GM21786 (cell line): Measurements from ENCODE around the gene DDX31.

Source experiments
- ATAC-seq: cut with Tn5 transposase; IDR thresholded peaks from one replicate; pipeline ENCODE4 v1.9.1; 2021; ENCODE audit not compliant: unreplicated experiment

DDX31 gene

DNA sequence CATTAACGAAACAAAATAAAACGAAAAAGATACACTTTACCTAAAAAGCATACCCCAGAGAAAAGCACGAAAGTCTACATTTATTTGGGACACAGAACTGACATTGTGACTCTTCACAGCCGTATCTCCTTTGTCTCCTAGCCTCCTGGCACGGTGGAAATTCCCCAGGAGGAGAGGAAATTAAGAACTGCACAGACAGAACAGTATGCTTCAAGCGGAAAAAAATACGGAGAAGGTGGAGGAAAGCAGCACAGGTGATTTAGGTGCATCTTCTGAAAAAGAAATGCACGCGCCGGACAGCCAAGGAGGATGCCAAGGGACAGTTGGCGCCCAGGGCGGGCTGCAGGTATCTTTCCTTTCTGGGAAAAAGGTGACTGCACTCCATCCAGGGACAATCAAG lies 32.0 kb downstream of the DDX31 start:
- ATAC-seq: no peak

DNA sequence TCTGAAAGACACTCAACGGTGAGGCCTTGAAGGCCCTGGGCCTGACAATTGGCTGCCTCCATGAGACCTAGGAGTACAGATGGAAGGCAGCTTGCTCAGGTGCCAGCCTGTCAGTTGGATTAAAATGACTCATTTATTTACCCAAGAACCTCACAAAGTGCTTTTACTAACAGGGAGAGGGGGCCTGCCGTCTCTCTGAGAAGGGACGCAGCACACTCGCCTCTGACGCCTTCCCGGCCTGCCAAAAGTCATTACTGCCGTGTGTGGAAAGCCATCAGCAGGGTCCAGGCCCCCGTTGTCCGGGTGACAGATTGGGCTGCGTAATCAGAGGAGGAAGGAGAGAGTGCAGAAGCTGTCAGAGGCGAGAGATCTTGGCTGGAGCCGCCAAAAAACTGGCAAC lies 32.4 kb downstream of the DDX31 start:
- no peak for ATAC-seq

DNA sequence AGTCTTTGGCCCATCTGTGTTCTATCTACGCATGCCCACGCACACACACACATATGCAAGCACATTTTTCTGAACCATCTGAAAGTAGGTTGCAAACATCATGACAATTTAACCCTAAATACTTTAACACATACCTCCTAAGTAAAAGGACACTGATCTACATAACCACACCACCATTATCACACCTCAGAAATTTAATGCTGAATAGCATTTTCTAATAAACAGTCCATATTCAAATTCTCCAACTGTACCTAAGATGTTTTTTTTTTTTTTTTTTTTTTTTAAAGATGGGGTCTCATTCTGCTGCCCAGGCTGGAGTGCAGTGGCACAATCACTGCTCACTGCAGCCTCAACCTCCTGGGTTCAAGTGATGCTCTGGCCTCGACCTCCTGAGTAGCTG lies 35.5 kb downstream of the DDX31 start:
- ATAC-seq: no peak

DNA sequence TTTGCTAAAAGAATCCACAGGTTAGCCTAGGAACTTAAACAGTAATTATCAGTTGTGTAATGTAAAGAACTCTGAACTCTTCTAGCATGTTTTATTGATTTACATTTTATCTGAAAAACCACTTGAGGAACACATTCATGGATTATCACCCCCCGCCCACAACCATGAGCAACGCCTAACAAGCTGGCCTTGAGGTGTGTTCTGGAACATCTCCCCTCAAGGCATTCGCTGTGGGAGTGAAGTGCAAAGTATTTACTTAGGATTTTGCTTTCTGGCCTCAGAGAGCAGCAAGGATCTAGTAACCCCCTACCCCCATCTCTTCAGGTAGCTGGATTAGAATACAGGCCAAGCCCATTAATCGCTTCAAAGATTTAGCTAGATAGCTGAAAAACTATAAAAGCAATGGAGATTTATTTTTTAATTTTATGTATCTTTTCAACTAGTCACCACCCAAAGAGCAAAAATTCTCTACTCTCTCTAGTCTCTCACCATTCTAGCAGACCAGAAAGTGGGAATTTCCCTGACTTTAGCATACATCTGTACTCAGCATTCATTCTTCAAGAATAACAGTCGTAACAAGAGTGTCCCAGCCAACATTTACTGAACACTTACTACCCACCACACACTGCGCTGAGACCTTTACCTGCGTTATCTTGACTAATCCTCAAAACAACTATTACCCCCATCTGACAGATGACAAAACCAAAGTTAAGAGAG lies 37.2 kb downstream of the DDX31 start:
- ATAC-seq: no peak

DNA sequence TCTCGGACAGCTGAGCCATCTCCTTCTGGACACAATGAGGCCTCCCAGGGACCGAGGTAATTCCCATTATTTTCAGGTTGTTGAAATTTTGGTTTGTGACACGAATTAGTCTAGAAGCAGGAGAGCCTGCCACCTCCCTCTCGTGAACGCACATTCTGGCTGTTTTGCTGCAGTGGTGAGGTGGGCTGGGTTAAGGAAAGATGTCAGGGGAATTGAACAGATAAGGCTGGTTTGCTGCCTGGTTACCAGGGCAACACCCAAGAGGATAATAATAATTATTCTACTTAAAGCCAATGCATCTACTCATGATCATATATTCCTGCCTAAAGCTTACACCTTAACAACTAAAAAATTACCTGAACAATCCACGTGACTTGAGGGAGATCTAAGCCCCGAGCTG lies 38.1 kb downstream of the DDX31 start:
- no peak for ATAC-seq

DNA sequence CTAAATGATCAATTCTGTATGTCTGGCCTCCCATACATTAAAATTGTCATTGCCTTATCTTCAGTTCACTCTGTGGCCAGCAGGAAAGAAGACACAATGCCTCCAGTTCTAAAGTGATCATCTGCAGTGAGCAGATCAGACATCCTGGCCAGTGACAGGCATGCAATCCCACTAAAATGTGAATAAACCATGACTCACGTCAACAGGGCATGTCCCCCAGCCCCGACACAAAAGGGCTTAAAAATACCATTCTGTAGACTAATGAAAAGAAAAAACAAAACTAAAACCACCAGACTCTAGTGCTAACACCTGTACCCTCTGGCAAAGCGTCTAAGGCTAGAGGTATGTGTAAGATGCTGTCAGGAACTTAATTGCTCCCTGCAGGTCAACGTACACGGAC lies 38.5 kb downstream of the DDX31 start:
- ATAC-seq: no peak

DNA sequence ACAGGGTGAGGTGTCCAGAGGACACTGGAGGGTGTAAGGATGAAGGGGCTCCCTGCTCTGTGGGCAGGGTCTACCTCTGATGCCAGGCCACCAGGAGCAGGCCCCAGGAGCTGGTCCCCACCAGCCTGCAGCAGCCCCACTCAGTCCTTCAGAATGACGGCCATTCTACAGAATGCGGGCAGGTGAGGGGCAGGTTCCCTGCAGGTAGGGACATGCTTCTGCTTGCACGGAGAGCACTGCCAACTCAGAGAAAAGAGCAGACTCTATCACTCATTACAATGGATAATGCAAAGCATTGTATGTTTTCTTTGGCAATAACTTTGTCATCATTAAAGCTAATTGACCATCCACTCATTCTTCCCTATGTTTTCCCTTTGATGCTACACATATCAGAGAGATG lies 39.0 kb downstream of the DDX31 start:
- ATAC-seq: no peak

DNA sequence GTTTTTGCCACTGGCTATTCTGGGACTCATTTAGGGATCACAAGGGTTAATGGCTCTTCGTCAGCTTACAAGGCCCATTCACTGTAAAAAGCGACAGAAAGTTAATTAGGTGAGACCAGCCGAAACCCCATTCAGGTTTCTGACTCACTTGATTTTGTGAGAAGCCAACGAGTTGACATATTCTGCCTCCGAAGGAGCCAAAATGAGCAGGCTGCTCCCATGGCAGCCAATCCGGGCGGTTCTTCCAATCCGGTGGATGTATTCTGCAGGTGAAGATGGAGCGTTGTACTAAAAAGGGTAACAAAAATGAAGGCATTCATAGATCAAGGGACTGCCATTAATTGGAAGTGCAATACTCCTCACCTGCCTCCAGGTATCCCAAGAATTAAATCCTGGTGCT lies 39.7 kb downstream of the DDX31 start:
- ATAC-seq: no peak

DNA sequence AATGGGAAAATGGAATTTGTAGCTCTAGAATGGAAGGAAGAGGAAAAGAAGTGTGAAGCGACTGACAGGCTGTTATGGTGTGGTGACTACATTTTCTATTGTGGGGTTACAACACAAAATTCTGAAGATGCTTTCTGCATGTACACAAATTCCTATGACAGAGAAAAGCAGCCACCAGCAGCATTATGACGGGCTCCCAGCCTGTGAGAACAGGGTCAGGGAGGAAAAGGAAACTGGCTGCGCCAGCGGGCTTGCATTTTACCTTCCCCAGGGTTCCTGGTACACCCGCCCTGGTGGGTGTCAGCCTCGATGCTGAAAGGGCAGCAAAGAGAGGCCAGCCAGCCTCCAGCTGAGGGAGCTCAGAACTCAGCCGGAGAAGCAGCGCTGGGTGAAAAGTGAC lies 41.0 kb downstream of the DDX31 start:
- no peak for ATAC-seq

DNA sequence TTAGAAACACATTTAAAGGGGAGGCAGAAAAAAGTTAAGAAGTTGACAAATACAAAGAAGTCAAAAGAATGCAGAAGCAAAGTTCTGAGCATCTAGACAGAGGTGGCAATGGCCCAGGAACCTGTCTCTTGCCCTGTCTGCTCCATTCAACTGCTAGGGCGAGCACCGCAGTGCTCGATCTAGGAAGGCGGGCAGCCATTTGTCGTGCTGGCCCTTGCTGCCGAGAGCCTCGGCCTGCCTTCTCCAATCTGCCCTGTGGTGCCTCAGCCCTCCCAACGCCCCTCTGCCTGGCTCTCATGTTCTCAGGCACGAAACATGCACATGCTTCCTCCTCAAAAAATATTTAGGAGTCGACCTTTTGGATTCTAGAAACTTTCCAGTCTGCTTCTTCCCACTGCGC lies 42.2 kb downstream of the DDX31 start:
- no peak for ATAC-seq

DNA sequence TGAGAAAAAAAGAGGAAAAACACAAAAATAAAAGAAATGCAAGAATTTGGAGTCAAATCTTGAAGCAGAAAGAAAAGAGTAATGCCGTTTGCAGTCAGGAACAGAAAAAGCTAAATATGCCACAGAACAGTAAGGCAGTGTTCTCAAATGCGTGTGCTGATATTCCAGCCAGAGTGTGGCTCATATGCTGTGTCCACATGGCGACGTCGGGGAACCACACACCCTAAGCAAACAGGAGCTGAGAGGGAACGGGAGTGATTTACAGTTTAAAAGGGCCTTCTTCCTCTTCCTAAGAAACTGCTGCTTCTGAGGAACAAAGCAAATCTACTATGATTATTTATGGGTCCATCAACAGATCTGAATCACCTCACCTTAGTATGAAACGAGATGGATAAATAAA lies 42.7 kb downstream of the DDX31 start:
- ATAC-seq: no peak

DNA sequence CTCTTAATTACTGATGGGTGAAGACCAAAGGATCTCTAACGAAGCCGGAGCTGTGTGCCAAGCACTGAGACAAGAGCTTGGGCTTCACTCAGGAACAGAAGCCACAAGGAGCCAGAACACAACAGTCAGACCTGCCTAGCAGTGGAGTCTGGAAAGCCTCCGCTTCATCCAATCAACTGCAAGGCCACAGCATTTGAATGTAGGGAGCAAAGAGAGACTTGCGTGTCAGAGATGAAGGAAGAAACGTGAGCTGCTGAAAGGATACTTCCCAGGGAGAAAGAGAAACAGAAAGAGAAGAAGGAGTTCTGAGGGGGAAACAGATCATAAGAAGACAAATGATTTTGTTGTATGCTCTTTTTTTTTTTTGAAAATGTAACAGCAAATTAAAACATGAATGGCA lies 43.5 kb downstream of the DDX31 start:
- no peak for ATAC-seq

DNA sequence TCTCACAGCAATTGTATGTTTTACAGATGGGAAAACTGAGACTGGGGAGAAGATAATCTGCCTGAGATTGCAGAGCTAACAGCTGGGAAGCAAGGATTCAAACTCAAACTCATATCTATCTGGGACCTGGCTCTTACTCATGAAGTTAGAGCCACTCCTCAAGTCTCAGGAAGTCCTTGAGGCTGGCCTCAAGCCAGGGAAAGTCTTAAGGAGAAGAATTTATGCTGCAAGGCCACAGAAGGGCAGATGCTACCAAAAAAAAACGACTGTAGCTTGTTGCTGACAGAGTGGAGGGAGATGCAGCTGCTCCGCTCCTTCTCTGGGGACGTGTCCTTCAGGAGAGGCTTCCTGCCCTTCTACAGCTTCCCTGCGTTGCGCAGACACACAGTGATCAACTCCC lies 47.6 kb downstream of the DDX31 start:
- ATAC-seq: no peak

DNA sequence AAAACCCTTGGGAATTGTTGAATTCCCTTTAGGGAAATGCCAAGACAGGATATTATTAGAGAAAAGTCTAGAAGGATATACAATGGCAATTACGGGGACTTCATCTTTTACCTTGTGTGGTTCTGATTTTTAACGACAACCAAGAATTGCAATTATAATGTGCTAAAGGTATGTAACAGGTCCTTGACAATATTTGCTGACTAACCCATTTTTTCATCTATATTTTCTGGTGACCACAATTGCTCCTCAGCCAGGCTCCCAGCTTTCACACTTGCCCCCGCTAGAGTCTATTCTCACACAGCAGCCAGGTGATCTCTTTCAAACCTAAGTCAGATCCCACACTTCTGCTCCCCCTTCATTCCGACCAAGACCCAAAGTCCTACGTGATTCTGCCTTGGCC lies 53.1 kb downstream of the DDX31 start:
- ATAC-seq: no peak

DNA sequence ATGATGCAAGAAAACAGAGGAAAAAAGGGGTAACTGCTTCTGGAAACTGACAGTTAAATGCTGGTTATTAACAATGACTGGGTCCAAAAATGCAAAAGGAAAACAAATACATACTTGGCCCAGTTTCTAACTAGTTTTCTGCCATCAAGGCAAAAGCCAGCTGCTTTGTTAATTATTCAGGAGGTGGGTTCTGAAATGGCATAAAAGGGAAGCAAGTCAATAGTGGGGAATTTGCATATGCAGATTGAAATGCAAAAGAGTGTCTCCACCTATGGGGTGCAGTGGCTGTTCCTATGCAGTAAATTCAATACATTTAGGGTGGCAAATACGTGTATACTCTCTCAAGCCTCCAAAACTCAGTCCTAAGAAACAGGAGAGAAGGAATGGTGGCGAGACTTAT lies 54.0 kb downstream of the DDX31 start:
- no peak for ATAC-seq

DNA sequence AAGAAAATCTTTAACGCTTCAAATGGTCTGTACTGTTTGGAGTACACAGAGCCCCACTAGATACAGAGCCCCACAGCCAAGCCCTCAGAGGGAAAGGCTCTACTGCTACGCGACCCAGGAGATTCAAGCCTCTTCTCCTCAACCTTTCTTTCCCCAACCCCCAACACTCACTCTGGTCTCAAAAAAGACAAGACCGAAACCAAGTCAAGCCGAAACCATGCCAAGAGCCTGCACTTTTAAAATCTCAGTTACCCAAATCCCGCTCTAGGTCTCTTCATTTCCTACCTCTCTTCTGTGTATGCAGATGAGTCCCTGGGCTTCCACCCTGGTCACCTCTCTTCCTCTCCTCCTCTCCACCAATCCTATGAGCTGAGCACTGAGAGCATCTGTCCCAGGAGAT lies 55.5 kb downstream of the DDX31 start:
- ATAC-seq: no peak

DNA sequence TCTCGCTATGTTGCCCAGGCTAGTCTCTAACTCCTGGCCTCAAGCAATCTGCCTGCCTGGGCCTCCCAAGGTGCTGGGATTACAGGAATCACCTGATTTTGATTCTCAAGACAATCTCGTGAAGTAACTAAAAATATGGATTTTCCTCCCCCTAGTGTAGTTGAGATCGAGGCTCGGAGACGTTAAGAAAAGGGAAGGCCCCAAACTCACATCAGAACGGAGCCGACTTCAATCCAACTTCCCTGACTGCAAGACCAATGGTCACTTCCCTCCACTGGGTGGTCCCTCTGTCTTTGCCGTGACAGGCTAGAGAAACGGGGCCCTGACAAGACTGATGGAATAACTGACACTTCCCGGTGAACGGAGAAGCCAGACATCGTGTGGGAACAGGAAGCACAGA lies 59.1 kb downstream of the DDX31 start:
- no peak for ATAC-seq

DNA sequence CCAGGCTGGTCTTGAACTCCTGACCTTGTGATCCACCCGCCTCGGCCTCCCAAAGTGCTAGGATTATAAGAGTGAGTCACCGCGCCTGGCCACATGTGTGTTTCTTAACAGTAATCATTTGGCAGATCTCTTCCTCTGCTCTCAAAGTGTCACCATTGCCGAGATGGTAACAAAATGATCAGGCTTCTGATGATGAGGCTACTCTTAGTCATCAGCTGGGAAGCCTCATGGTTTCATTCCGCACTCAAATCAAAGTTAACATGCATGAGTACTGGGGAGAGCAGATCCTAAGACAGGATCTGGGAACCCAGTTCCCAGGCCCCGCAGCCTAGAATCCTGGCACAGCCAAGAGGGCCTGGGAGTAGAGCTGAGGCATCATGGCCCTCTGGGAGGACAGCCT lies 60.0 kb downstream of the DDX31 start:
- no peak for ATAC-seq

DNA sequence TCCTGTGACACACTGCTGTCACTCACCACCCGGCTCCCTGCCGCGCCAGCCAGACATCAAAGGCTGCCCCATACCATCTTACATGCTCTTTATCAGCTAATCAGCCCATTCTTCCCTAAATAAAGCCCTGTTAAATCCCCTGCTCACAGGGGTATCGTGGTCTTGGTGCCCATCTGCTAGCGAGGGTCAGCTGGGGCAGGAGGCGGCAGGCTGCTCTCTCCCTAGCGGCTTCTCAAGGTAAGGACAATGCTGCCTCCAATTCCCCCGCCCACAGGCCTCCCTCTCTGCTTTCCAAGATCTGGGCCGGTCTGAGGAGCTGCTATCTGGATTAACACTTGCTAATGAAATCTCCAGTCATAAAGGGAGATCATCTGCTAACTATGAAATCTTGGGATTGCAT lies 60.6 kb downstream of the DDX31 start:
- ATAC-seq: no peak

DNA sequence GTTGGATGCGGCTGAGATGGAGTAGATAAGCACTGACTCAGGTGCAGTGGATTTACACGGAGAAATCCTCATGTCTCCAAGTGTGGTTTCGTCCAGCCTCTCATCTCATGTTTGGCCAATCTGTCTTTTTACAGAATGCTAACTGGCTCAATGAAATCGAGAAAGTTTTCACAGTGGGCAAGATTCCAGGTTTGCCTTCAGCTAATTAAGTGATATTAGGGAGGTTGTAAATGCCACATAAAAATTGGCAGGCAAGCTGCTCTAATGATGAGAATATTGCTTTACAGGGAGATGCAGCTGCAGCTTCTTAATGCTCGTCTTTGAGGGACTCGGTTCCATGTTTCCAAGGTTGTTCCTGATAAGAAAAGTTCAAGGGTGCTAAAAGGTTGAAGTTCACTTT lies 63.7 kb downstream of the DDX31 start:
- no peak for ATAC-seq

DNA sequence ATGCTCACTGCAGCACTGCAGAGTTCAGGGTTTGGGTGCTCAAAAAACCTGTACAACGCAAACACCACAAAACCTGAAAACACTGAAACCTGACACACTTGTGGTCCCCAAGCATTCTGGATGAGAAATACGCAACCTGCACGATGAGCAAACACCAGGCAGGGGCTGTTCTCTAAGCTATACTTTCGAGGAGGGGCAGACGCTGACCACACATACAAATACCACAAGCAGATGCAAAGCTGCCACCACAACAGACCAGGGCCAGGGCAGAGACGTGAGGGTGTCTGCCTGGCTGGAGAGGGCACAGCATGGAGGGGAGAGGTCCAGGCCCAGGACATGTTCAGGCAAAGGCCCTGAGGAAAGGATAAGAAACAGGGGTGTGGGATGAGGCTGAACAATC lies 64.4 kb downstream of the DDX31 start:
- no peak for ATAC-seq

DNA sequence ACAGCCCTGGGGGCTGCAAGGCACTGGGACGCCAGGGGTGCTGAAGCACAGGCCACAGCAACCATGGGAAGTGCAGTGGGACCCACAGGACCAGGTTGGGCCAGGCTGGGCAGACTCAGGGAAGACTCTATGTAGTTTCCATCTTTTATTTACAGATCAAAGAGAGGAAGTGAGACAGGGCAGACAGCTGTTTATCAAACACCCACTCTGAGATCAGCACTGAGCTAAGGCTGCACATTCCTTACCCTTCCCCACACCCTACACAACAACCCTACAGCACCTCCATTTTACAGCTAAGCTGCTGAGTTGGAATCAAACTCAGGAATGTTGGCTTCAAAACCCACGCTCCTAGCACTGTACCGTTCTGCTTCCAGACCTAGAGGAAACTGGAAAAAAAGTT lies 67.6 kb downstream of the DDX31 start:
- ATAC-seq: no peak

DNA sequence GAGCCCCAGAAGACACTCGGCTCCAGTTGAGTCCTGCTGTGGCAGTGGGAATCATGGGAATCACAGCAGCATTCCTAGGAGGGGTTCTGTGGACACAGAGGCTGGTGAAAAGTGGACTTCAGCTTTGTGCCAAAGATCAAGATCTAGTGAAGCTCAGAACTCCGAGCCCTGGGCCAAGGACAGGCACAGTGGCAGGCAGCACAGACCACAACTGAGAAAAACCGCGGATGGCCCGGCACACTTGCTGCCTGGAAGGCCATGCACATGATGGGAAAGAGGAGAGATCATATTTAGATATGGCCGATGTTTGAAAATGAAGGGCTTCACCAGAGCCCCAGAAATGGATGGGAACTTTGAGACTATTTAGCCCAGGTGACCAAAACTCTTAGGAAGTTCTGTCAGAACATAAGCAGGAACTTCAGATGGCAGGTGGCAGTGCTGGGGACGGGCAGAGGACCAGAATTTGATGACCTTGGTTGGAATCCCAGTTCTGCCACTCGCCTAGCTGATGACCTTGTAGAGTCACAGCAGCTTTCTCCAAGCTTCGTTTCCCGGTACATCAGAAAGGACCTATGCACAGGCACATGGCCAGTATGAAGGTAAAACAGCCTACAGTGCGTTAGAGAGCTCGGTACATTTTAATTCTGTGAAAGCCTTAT lies 69.3 kb downstream of the DDX31 start:
- no peak for ATAC-seq
